NCI-H226 (cell line): ENCODE measurements around the gene KHNYN.
A peak's percentile ranks its signal among the peaks of the same experiment; 100 is the strongest.

ENCODE experiments used
- DNase-seq: peaks from one replicate; pipeline ENCODE4 v3.0.0-alpha.2; 2015

KHNYN gene

GRCh38 chr14:24401810-24402702 lies 27.7 kb upstream of the KHNYN start:
- no peak for DNase-seq

DNA sequence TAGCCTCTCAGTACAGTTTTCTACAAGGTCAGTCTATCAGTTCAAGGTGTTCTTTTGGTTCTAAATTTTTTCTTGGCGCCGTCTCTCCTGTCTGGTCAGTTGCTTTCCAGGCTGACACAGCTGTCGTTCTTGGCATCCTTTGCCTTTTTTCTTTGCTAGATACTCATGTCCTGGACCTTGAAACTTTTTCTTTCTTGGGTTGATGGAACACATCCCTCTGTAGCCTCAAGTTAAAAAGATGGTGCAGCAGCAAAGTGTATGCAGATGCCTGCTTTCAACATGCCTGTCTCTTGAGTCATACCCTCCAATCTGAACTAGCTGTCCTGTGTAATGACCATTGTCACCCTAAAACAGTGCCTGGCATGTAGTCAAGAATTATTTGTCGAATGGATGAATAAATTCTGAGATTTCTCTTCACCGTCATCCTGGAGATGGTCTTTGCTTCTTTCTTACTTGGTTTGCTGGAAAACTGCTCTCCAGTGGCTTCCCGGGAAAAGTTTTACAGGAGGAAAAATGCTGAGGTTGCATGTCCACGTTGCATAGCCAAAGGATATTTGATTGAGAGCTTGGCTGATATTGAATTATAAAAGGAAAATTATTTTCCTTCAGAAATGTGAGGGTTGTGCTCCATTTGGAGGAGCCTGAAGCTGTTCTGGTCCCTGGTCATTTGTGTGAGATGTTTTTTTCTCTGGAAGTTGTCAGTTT lies 26.3 kb upstream of the KHNYN start:
- peak; percentile 7 for DNase-seq

DNA sequence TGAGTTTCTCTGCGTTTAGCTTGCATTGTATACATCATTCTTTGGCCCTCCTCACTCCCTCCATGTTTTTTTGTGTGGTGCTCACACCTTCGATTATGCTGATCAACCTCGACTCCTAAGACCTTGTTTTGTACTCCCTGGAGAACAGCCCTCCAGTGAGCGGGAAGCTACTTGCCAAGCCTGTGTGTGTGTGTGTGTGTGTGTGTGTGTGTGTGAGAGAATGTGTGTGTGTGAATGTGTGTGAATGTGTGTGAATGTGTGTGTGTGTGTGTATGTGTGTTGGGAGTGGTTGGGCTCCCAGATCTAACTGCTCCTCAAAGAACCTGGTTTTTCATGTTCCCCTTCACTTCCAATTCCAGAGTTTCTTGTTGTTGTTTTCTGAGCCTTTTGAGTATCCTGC lies 24.9 kb upstream of the KHNYN start:
- no peak for DNase-seq

DNA sequence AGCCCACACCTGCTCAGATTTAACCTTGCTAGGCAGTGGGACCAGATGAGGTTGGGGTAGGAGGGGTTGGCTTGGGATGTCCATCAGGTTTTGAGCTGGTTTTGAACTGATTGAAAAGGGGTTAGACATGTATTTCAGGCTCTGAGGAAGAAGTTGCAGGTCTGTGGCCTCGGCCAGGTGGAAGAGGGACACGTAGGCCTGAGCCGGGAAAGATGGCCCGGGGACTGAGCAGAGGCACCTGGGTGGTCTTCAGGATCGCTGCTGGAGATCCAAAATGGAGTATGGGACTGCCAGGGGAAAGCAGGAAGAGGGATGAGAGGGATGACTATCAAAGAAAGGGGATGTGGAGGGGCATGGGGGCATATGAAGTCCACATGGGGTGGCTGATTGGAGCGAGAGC lies 23.3 kb upstream of the KHNYN start:
- DNase-seq = no peak

DNA sequence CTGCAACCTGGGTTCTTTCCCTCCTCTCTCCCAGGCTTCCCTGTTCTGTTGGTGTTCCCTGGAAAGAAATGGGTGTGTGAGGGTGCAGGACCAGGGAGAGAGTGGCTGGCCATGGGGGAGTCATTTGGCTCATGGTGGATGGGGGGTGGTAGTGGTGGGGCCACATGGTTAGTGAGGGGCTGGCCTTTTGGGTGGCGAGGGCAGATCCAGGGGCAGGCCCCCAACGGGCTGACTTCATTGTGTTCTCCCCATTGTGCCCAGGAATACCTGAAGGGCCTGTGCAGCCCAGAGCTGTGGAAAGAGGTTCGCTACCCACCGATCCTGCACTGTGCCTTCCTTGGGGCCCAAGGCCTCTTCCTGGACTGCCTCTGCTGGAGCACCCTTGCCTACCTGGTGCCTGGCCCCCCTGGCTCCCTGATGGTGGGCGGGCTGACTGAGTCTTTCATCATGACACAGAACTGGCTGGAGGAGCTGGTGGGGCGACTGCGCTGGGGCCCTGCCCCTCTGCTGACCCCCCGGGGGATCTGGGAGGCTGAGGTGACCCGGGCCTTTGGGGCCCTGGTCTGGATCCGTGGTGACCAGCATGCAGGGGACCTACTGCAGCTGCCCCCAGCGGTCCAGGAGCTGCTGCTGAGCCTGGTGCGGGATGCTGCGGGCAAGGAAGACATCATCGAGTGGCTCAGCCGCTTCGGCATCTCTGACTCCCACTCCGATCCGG lies 22.0 kb upstream of the KHNYN start:
- no peak for DNase-seq

- no peak for DNase-seq
Measured at GRCh38 chr14:24408764-24409163, 21.0 kb upstream of the KHNYN start.

DNA sequence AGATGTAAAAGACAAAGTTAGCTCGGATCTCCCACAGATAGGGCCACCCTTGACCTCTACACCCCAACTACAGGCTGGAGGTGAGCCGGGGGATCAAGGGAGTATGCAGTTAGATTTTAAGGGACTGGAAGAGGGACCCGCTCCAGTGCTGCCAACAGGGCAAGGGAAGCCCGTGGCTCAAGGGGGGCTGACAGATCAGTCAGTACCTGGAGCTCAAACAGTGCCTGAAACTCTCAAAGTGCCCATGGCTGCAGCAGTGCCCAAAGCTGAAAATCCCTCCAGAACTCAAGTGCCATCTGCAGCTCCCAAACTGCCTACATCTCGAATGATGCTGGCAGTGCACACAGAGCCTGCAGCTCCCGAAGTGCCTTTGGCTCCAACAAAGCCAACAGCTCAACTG lies 20.6 kb upstream of the KHNYN start:
- no peak for DNase-seq

GRCh38 chr14:24409956-24410355 lies 19.8 kb upstream of the KHNYN start:
- no peak for DNase-seq

DNA sequence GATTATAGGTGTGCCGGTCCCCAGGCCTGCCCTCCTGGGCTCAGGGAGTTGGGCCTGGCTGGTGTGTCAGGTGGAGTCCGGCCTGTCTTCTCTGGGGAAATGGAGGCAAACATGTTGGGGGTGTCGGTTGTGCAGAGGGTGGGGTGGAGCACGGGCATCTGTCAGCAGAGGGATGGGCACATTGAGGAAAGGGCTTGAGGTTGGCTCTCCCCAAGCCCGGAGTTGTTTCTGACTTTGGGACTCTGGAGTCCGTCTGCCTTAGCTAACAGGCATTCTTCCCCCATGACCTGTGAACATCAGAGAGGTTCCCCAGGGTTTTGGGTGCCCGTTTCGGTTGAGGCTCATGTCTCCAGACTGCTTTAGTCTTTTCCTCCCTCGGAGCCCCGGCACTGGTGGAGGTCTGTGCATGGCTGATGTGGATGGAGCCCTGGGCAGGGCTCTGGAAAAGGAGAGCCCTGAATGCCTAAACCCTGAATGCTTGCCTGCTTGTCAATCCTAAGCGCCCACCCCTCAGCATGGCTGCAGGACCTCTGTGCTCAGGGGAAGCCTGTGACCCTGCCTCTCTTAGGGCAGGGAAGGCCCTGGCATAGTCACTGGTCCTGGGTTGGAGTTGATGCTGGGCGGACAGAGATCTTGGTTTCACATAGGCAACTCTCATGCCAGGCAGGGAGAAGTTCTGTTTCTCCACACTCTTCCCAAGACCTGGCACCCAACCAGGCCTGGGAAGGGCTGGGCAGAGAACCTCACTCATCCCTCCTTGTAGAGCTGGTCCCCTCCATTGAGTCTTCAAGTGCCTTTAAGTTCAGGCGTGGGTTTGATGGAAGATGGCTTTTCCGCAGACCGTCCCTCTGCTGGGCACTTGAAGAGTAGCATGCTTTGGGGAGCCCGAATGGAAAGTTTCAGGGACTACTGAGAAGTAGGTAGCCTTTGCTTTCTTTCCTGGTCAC lies 18.0 kb upstream of the KHNYN start:
- peak; percentile 36 for DNase-seq

DNA sequence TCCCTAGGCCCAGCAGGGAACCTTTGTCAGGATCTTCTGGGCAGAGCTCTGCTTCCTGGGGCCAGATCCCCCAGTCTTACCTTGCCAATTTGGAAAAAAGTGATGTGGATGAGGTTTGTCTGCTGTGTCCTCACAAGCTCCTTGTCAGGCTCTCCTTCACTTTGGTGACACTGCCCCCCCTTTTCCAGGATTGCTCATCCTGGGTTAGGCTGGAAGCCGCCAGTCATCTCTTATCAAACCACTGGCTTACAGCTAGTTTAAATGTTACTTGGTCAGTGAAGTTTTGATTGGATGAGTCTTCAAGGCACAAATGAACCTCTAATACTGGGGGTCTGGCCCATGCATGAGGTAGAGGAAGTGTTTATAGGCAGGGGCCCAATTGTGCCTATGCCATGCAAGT lies 15.7 kb upstream of the KHNYN start:
- DNase-seq = no peak

- no peak for DNase-seq
Measured at GRCh38 chr14:24414732-24415420, 14.9 kb upstream of the KHNYN start.

DNA sequence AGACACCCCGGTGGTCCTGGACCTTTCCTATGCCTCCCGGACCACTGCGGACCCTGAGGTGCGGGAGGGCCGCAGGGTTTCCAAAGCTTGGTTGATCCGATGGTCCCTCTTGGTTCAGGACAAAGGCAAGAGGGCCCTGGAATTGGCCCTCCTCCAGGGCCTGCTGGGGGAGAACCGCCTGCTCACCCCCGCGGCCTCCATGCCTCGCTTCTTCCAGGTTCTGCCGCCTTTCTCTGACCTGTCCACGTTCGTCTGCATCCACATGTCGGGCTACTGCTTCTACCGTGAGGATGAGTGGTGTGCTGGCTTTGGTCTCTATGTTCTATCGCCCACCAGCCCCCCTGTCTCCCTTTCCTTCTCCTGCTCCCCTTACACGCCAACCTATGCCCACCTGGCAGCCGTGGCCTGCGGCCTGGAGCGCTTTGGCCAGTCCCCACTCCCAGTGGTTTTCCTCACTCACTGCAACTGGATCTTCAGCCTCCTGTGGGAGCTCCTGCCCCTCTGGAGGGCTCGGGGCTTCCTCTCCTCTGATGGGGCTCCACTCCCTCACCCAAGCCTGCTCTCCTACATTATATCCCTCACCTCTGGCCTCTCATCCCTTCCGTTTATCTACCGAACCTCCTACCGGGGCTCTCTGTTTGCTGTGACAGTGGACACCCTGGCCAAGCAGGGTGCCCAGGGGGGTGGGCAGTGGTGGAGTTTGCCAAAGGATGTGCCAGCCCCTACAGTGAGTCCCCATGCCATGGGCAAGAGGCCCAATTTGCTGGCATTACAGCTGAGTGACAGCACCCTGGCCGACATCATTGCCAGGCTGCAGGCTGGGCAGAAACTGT lies 14.1 kb upstream of the KHNYN start:
- DNase-seq = no peak

DNA sequence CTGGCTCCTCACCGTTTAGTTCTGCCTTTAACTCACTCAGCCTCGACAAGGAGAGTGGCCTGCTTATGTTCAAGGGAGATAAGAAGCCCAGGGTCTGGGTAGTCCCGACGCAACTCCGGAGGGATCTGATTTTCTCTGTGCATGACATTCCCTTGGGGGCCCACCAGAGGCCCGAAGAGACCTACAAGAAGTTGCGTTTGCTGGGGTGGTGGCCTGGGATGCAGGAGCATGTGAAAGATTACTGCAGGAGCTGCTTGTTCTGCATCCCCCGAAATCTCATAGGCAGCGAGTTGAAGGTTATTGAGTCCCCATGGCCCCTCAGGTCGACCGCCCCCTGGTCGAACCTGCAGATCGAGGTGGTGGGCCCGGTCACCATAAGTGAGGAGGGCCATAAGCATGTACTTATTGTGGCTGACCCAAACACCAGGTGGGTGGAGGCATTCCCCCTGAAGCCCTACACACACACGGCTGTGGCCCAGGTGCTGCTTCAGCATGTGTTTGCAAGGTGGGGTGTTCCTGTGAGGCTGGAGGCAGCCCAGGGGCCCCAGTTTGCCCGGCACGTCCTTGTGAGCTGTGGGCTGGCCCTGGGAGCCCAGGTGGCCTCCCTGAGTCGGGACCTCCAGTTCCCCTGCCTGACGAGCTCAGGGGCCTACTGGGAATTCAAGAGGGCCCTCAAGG lies 13.4 kb upstream of the KHNYN start:
- no peak for DNase-seq

DNA sequence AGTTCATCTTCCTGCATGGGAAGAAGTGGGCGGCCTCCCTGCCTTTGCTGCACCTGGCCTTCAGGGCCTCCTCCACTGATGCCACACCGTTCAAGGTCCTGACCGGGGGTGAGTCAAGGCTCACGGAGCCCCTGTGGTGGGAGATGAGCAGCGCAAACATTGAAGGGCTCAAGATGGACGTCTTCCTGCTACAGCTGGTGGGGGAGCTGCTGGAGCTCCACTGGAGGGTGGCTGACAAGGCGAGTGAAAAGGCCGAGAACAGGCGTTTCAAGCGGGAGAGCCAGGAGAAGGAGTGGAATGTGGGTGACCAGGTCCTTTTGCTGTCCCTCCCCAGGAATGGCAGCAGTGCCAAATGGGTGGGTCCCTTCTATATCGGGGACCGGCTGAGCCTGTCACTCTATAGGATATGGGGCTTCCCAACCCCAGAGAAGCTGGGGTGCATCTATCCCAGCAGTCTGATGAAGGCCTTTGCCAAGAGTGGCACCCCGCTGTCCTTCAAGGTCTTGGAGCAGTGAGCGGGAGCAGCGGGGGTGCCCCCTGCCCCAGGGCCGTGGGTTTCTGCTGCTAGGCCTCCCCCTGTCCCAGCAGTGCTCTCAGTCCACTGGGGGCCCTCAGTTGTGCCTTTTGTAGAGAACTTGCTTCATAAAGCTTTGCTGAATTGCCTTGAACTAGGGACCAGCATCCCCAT lies 12.7 kb upstream of the KHNYN start:
- DNase-seq = no peak

- DNase-seq = no peak
Measured at GRCh38 chr14:24417832-24418491, 11.8 kb upstream of the KHNYN start.

DNA sequence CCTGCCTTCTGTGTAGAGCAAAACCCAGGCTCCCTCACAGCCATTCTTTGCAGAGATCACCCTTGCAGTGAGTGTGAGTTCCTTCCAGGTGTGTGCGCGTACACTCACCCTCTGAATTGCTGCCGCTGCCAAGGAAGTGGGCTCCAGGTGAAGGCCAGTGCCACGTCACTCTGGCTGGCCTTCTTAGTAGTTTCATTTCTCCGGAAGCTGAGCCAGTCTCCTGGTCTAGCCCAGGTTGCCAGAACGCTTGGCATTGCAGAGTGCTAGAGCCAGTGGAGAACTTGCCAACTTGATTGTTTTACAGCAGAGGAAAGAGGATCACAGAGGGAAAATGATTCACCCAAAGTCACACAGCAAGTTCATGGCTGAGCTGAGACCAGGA lies 11.3 kb upstream of the KHNYN start:
- no peak for DNase-seq

DNA sequence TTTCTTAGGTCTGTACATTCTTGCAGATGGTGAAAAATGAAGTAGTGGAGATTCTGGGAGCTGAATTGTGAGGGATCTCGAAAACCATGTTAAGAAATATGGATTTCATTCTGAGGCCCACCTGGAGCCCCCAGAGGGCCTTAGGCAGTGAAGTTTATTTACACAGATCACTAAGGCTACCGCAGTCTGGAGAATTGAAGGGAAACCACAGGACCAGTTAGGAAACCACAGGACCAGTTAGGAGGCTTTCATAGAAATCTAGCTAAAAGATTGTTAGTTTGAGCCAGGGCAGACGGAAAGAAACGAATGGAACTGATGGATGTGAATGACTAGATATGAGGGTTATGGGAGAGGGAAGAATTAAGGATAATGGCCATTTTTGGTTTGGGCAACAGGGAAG lies 7.5 kb upstream of the KHNYN start:
- no peak for DNase-seq

- DNase-seq = no peak
Measured at GRCh38 chr14:24422694-24423601, 6.8 kb upstream of the KHNYN start.
